Pancreas (tissue), 10 donors: ENCODE results near the gene UBR4. TPM values are rescaled to one million over a fixed set of nuclear protein-coding genes. Genes with fewer than 3 reads are reported as not detected.

ENCODE experiments used
- ATAC-seq, 4 donors: fragments of 200-7000 bp; cut with Tn5 transposase; one replicate each; pipeline versions ENCODE4 v1.8.0 to v1.9.1; 2020; ENCODE audit warnings: mild to moderate bottlenecking in 4 of 4, moderate library complexity in 4 of 4
- DNase-seq, 6 donors: peaks; one replicate each; pipeline ENCODE4 v3.0.0-alpha.2; 2020
- FAIRE-seq: peaks from 2 replicates; lab custom pipeline; 2012; peaks lifted over from hg19 to GRCh38; lab: Jason Lieb, UNC
- H3K27ac ChIP-seq, 4 donors: fragments of 200-600 bp; sonication (generic); 1 replicate in 3 of 4; 2 replicates in 1 of 4; pipeline versions ENCODE4 v1.5.0 to v1.8.0; 2020
- H3K27me3 ChIP-seq, 4 donors: fragments of 200-600 bp; one replicate each; pipeline ENCODE4 v1.8.0; 2021
- H3K36me3 ChIP-seq, 3 donors: fragments of 200-600 bp; sonication (generic) in 1 of 3; one replicate each; pipeline versions ENCODE4 v1.5.0 to v1.8.0; 2020 to 2021
- H3K4me1 ChIP-seq, 3 donors: fragments of 200-600 bp; one replicate each; pipeline ENCODE4 v1.8.0; 2021
- H3K4me3 ChIP-seq, 4 donors: fragments of 200-600 bp; sonication (generic) in 2 of 4; one replicate each; pipeline versions ENCODE4 v1.5.0 to v1.8.0; 2020 to 2021
- H3K9me3 ChIP-seq, 4 donors: fragments of 200-600 bp; one replicate each; pipeline ENCODE4 v1.8.0; 2021
- CTCF ChIP-seq, 4 donors: fragments of 200-600 bp; sonication (generic) in 3 of 4; IDR thresholded peaks; one replicate each; pipeline versions ENCODE4 v1.5.0 to v1.8.0; 2021; ENCODE audit warnings: antibody characterized with exemption in 4 of 4
- WGBS, 2 donors: extraction: QIAGEN DNeasy Blood & Tissue Kit; methylation state at CpG; one replicate each; pipeline ENCODE4 v1.1.7; 2013; 5-methylcytosine and 5-hydroxymethylcytosine counted together
- intact Hi-C, 3 donors: fragments of 100-400 bp; cut with DNase I; formaldehyde crosslinking; loops; one replicate each; pipeline versions ENCODE4 v1.11.1 to v1.14.2; 2022
- polyA plus RNA-seq, 2 donors: library from polyadenylated mRNA; stranded (reverse); fragments of 200-250 nt; gene quantifications; one replicate each; pipeline ENCODE4 v1.2.3, GENCODE V29; 2013
- total RNA-seq, 6 donors: library from RNA; stranded (reverse); fragmentation: NEBNext Ultra II Directional in 4 of 6; extraction: Animal tissue kit (Norgen Biotek cat#: 25700) in 4 of 6; gene quantifications; one replicate each; pipeline versions ENCODE4 v1.2.1 to v1.2.4, GENCODE V29; 2021 to 2023
- donor health status: healthy with polysubstance abuse.
- donor health status: DM: no; HTN: no; CAD: no; lungs with moderate emphysema.
- donor health status: DM: no; HTN: no; CAD: no.
- donor health status: control.
- donor health status: control.
- donor health status: Bipolar disorder and iron deficiency.
- donor health status: DM: yes; HTN: yes; CAD: no.
- donor health status: DM: no; HTN: no; CAD: no.
- donor health status: DM: no; HTN: no; CAD: no.
- donor health status: DM: yes; HTN: yes; CAD: no.

UBR4 gene
- total and polyA plus RNA-seq, 8 donors: 45.3 to 140 (median 65.5) TPM

GRCh38 chr1:19154876-19155275 is 55.2 kb downstream of the UBR4 start:
- Histone ChIP-seq H3K36me3 (peaks cover 18 to 97% (median 70%) of the 10 kb centered on the region in 3 donors), H3K4me1 (no peaks in the 10 kb centered on the region), H3K9me3 (no peaks in the 10 kb centered on the region), H3K27ac (no peak overlapping the region), H3K4me3 (no peak overlapping the region), H3K27me3 (no peaks in the 10 kb centered on the region)
- TF ChIP-seq CTCF (IDR thresholded peaks at IDR 0.05): no peak
- DNase-seq (no peak), ATAC-seq (peak in 2 of 4 donors; percentile 47 to 59), FAIRE-seq (no peak)
- WGBS, 2 donors: 72 to 79% methylated on average over 7 of the region's 7 CpGs
- intact Hi-C loops: loop anchor here in 1 of 3 donors (5.0 kb wide), 1 partner anchor 32 kb away; no protein-coding TSS in a partner anchor

- WGBS, 2 donors: 91 to 95% methylated on average over 7 of the region's 7 CpGs
- Histone ChIP-seq H3K9me3 (no peaks in the 10 kb centered on the region), H3K27me3 (no peaks in the 10 kb centered on the region), H3K4me1 (no peaks in the 10 kb centered on the region), H3K36me3 (peaks cover 19 to 97% (median 72%) of the 10 kb centered on the region in 3 donors), H3K4me3 (no peak overlapping the region), H3K27ac (no peak overlapping the region)
- no peak for FAIRE-seq
- TF ChIP-seq CTCF (IDR thresholded peaks at IDR 0.05): no peak
- no peak for DNase-seq
- no peak for ATAC-seq
- intact Hi-C loops: loop anchor here in 1 of 3 donors (5.0 kb wide), 1 partner anchor 34 kb away; no protein-coding TSS in a partner anchor
Measured at GRCh38 chr1:19153169-19153568, 56.9 kb downstream of the UBR4 start.

- FAIRE-seq (no peak), DNase-seq (no peak), ATAC-seq (no peak)
- no peak for TF ChIP-seq CTCF (IDR thresholded peaks at IDR 0.05)
- Histone ChIP-seq H3K36me3 (peaks cover 19 to 97% (median 77%) of the 10 kb centered on the region in 3 donors), H3K27ac (no peak overlapping the region), H3K4me1 (no peaks in the 10 kb centered on the region), H3K9me3 (no peaks in the 10 kb centered on the region), H3K4me3 (no peak overlapping the region), H3K27me3 (no peaks in the 10 kb centered on the region)
- 93 to 96% methylated on average over 9 of the region's 9 CpGs for WGBS, 2 donors
- intact Hi-C loops: loop anchor here in 1 of 3 donors (5.0 kb wide), 1 partner anchor 36 kb away; no protein-coding TSS in a partner anchor
Measured at GRCh38 chr1:19151537-19151936, 58.5 kb downstream of the UBR4 start.

- Histone ChIP-seq H3K27me3 (no peaks in the 10 kb centered on the region), H3K27ac (no peak overlapping the region), H3K9me3 (no peaks in the 10 kb centered on the region), H3K4me3 (no peak overlapping the region), H3K4me1 (no peaks in the 10 kb centered on the region), H3K36me3 (peaks cover 20 to 96% (median 70%) of the 10 kb centered on the region in 3 donors)
- ATAC-seq: no peak
- no peak for TF ChIP-seq CTCF (IDR thresholded peaks at IDR 0.05)
- intact Hi-C loops: loop anchor here in 1 of 3 donors (5.0 kb wide), 1 partner anchor 38 kb away; no protein-coding TSS in a partner anchor
- no peak for FAIRE-seq
- no peak for DNase-seq
- 85 to 92% methylated on average over 3 of the region's 3 CpGs for WGBS, 2 donors
Measured at GRCh38 chr1:19149736-19150135, 60.3 kb downstream of the UBR4 start.

- H3K27me3 ChIP-seq: no peaks in the 10 kb centered on the region
- H3K36me3 ChIP-seq: peaks cover 3 to 75% (median 27%) of the 10 kb centered on the region in 3 donors
- no peaks in the 10 kb centered on the region for H3K4me1 ChIP-seq
- no peak overlapping the region for H3K27ac ChIP-seq
- DNase-seq: no peak
- peak in 2 of 4 donors; percentile 33 to 45 for ATAC-seq
- H3K9me3 ChIP-seq: no peaks in the 10 kb centered on the region
- H3K4me3 ChIP-seq: no peak overlapping the region
- intact Hi-C loops: no loop called here
- TF ChIP-seq CTCF (IDR thresholded peaks at IDR 0.05): no peak
- WGBS, 2 donors: 87 to 90% methylated on average over 12 of the region's 12 CpGs
- no peak for FAIRE-seq
Measured at GRCh38 chr1:19140465-19140864, 69.6 kb downstream of the UBR4 start.
